HEK293T (cell line): ENCODE data around the gene ASB18.

Experiments used
- CTCF ChIA-PET: fragments of 350-600 bp; formaldehyde crosslinking; extraction: SDS; loops from one replicate; lab custom pipeline; 2021; ENCODE audit warnings: antibody characterized with exemption, inconsistent platforms; lab: Yijun Ruan, JAX
- POLR2A ChIA-PET: fragments of 350-600 bp; formaldehyde crosslinking; extraction: SDS; loops from one replicate; lab custom pipeline; 2020; ENCODE audit warnings: antibody characterized with exemption, inconsistent platforms; lab: Yijun Ruan, JAX
- DNase-seq: peaks from one replicate; pipeline ENCODE4 v3.0.0; 2012; ENCODE audit warnings: mixed read lengths; ENCODE audit errors: extremely low spot score
- ARNT ChIP-seq: fragments of 450-650 bp; IDR thresholded peaks from 2 replicates; pipeline ENCODE4 v1.6.1; 2017; ENCODE audit warnings: mild to moderate bottlenecking
- BHLHE40 ChIP-seq: fragments of 450-650 bp; IDR thresholded peaks from 2 replicates; pipeline ENCODE4 v1.6.1; 2016; ENCODE audit warnings: mild to moderate bottlenecking, moderate library complexity, borderline replicate concordance
- CTBP1 ChIP-seq: fragments of 450-650 bp; IDR thresholded peaks from 2 replicates; pipeline ENCODE4 v1.6.1; 2016; ENCODE audit warnings: borderline replicate concordance
- ELF4 ChIP-seq: fragments of 450-650 bp; IDR thresholded peaks from 2 replicates; pipeline ENCODE4 v1.6.1; 2017; ENCODE audit warnings: antibody characterized with exemption
- FOXA1 ChIP-seq: fragments of 450-650 bp; IDR thresholded peaks from 2 replicates; pipeline ENCODE4 v1.6.1; 2016; ENCODE audit warnings: mild to moderate bottlenecking
- FOXK2 ChIP-seq: fragments of 450-650 bp; IDR thresholded peaks from 2 replicates; pipeline ENCODE4 v1.6.1; 2016; ENCODE audit warnings: mild to moderate bottlenecking
- FOXM1 ChIP-seq: fragments of 450-650 bp; IDR thresholded peaks from 2 replicates; pipeline ENCODE4 v1.6.1; 2017; ENCODE audit warnings: mild to moderate bottlenecking, borderline replicate concordance
- HDGF ChIP-seq: fragments of 450-650 bp; IDR thresholded peaks from 2 replicates; pipeline ENCODE4 v1.6.1; 2017; ENCODE audit warnings: antibody characterized with exemption, borderline replicate concordance
- L3MBTL2 ChIP-seq: fragments of 450-650 bp; conservative IDR thresholded peaks from 2 replicates; pipeline ENCODE4 v1.6.1; 2016; ENCODE audit warnings: mild to moderate bottlenecking
- LEF1 ChIP-seq: fragments of 450-650 bp; IDR thresholded peaks from 2 replicates; pipeline ENCODE4 v1.6.1; 2017; ENCODE audit warnings: mild to moderate bottlenecking, borderline replicate concordance
- NFRKB ChIP-seq: fragments of 450-650 bp; IDR thresholded peaks from 2 replicates; pipeline ENCODE4 v1.6.1; 2016; ENCODE audit warnings: mild to moderate bottlenecking, moderate library complexity
- SP1 ChIP-seq: fragments of 450-650 bp; IDR thresholded peaks from 2 replicates; pipeline ENCODE4 v1.6.1; 2017
- SUZ12 ChIP-seq: fragments of 450-650 bp; IDR thresholded peaks from 2 replicates; pipeline ENCODE4 v1.6.1; 2016; ENCODE audit warnings: mild to moderate bottlenecking
- TARDBP ChIP-seq: fragments of 450-650 bp; IDR thresholded peaks from 2 replicates; pipeline ENCODE4 v1.6.1; 2016
- ZNF384 ChIP-seq: fragments of 450-650 bp; IDR thresholded peaks from 2 replicates; pipeline ENCODE4 v1.6.1; 2016
- TF ChIP-seq, protein P1 (sequence below): fragments of 450-650 bp; IDR thresholded peaks from 2 replicates; pipeline ENCODE4 v1.6.1; 2016

Gene ASB18

DNA sequence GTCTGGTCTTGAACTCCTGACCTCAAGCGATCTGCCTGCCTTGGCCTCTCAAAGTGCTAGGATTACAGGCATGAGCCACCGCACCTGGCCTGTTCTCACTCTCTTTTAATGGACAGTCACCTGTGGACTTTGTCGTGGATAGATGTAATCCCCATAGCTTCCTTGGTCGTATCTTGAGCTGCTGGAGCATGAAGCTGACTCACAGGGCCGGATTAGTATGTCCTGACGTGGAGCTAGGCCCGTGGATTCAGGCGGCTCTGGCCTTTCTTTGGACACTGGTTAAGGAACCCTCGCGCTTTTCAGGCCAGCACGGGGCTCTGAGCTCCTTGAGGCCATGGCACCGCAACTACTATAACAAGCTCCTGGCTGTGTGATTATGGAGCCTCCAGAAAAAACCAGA is 68.5 kb downstream of the ASB18 start:
- ChIA-PET CTCF (no interaction called here), POLR2A (no interaction called here)
- TF ChIP-seq, protein P1, sequence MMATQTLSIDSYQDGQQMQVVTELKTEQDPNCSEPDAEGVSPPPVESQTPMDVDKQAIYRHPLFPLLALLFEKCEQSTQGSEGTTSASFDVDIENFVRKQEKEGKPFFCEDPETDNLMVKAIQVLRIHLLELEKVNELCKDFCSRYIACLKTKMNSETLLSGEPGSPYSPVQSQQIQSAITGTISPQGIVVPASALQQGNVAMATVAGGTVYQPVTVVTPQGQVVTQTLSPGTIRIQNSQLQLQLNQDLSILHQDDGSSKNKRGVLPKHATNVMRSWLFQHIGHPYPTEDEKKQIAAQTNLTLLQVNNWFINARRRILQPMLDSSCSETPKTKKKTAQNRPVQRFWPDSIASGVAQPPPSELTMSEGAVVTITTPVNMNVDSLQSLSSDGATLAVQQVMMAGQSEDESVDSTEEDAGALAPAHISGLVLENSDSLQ, result no peak
- TF ChIP-seq FOXK2 (no peak), SUZ12 (no peak), FOXM1 (no peak), FOXA1 (no peak), HDGF (no peak), L3MBTL2 (no peak), NFRKB (no peak), CTBP1 (no peak), ELF4 (no peak), ARNT (no peak), LEF1 (no peak), ZNF384 (no peak), TARDBP (no peak)
- no peak for DNase-seq

DNA sequence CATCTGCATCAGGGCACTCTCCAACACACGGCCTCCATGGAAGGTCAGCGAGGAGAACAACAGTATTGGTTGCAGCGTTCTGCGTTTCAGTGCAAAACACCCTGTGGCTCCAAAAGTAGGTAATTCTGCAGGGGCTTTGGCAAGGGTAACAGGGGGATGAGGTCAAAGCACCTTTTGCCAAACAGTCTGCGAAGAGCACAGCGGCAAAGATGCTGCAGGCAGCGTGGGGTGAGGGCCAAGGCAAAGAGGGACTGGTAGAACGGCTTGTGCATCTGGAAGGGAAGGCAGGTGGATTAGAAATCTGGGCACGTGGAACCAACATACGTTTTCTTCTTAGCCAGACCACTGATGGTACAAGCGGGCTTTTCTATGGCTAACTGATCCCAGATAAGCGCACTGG is 69.4 kb downstream of the ASB18 start:
- no peak for DNase-seq
- CTCF ChIA-PET, result no interaction called here
- TF ChIP-seq NFRKB, result no peak
- TF ChIP-seq ELF4, result no peak
- TF ChIP-seq LEF1, result no peak
- POLR2A ChIA-PET, result no interaction called here

DNA sequence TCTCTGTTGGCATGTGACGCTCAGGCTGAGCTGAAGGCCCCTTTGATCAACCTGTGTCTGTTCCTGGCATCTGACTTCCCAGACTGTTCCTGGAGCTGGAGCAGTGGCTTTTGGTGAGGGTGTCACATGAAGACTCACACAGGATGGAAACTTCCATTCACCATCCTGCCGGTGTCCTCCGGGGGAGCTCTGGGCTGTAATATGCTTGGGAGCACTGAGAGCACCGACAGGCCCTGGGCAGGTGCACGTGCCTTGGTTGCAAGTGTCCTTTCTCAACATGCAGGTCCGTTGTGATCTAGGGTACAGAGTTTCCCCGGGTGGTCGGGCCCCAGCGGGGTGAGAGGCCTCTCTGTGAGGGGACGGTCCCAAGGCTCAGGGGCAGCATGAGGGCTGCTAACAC is 71.2 kb downstream of the ASB18 start:
- TF ChIP-seq FOXM1, result no peak
- TF ChIP-seq FOXK2, result no peak
- no peak for TF ChIP-seq SP1
- no peak for TF ChIP-seq SUZ12
- no peak for TF ChIP-seq TARDBP
- TF ChIP-seq, protein P1, result no peak
- TF ChIP-seq BHLHE40, result no peak
- no peak for TF ChIP-seq ARNT
- no peak for TF ChIP-seq HDGF
- no peak for TF ChIP-seq CTBP1
- TF ChIP-seq L3MBTL2, result no peak
- no peak for TF ChIP-seq FOXA1
- TF ChIP-seq ZNF384, result no peak
- TF ChIP-seq LEF1, result no peak
- ChIA-PET POLR2A (no interaction called here), CTCF (interaction anchor here (0.6 kb wide), 1 partner anchor 786 kb away, joined by 4 read pairs; no protein-coding TSS in a partner anchor)
- no peak for DNase-seq

DNA sequence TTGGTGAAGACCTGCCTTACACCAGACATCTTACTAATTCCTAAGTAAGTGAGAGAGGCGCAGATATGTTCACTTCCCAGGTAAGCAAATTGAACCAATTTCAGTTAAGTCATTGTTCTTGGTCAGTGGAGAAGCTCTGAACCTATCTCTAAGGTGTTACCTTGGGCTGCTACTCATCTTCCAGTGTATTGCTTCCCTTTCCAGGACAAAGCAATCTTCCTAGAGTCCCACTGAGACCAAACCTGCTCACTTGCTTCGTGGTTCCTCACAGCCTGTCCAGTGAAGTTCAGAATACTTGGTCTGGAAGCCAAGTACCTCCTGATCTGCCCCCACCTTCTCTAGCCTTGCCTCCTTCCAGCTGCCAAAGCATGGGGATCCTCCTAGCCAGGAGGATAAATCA is 73.5 kb downstream of the ASB18 start:
- POLR2A ChIA-PET, result no interaction called here
- CTCF ChIA-PET, result no interaction called here
- DNase-seq, result no peak
- no peak for TF ChIP-seq CTBP1
- no peak for TF ChIP-seq NFRKB
- no peak for TF ChIP-seq ZNF384
- TF ChIP-seq SUZ12, result no peak
- no peak for TF ChIP-seq BHLHE40

DNA sequence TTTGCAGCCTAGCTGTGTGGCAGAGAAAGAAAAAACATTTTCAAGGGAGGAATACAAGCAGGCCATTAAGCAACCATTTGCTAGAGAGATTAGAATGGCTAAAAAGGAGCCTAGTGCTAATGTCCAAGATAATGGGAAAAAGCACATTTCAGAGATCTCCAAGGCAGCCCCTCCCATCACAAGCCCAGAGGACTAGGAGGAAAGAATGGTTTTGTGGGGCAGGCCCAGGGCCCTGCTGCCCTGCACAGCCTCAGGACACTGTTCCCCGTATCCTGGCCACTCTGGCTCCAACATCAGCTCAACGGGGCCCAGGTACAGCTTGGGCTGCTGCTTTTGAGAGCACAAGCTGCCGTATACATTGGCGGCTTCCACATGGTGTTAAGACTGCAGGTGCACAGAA is 79.5 kb downstream of the ASB18 start:
- ChIA-PET CTCF (no interaction called here), POLR2A (no interaction called here)
- no peak for DNase-seq
- no peak for TF ChIP-seq HDGF
- no peak for TF ChIP-seq BHLHE40
- no peak for TF ChIP-seq NFRKB
- TF ChIP-seq ZNF384, result no peak
- no peak for TF ChIP-seq FOXM1
- TF ChIP-seq FOXA1, result no peak
- TF ChIP-seq L3MBTL2, result no peak
- TF ChIP-seq, protein P1, result no peak
- TF ChIP-seq FOXK2, result no peak
- no peak for TF ChIP-seq SP1
- no peak for TF ChIP-seq TARDBP
- no peak for TF ChIP-seq LEF1
- no peak for TF ChIP-seq SUZ12
- TF ChIP-seq ELF4, result no peak
- no peak for TF ChIP-seq ARNT
- TF ChIP-seq CTBP1, result no peak

DNA sequence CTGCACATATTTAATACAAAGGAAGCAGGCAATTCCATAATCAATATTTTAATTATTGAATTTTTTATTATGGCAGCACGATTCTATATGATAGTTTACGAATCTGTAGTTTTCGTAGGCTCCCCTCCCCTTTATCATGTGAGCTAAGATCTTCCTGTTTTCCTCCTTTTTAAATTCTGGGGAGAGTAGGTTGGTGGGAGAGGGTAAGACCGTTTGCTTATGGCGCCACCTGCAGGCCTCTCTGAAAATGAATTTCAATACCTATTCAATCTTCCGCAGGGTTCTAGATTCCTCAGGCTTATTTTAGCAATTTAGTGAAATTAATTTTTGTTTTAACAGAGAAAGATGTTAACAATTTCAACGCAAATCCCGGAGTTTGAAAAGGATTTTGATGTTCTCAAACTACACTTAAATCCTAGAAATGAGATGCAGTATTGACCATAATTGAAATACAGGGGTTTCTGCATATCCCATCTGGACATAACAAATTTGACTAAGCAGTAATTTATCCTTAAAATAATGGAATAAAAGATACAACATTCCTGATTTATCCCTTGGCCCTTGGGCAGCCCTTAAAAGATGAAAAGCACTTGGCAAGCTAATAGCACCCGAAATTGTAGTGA is 83.3 kb downstream of the ASB18 start:
- no peak for TF ChIP-seq SUZ12
- no peak for TF ChIP-seq ARNT
- TF ChIP-seq ZNF384, result no peak
- TF ChIP-seq FOXK2, result no peak
- TF ChIP-seq LEF1, result no peak
- TF ChIP-seq FOXM1, result no peak
- TF ChIP-seq L3MBTL2, result no peak
- TF ChIP-seq SP1, result no peak
- no peak for TF ChIP-seq ELF4
- DNase-seq, result peak; percentile 61
- ChIA-PET POLR2A (no interaction called here), CTCF (interaction anchor here (0.6 to 2.9 kb wide), 8 partner anchors 10 to 415 kb away, joined by 3 to 23 read pairs (median 4); no protein-coding TSS in a partner anchor)
